ENCODE data around the gene KIAA1328.

The KIAA1328 gene

GRCh38 chr18:36953047-36953446 lies 124.1 kb downstream of the KIAA1328 start:
- no peak for DNase-seq (ENCODE audit: low read depth)

GRCh38 chr18:36960038-36960437 lies 131.1 kb downstream of the KIAA1328 start:
- DNase-seq (ENCODE audit: low read depth), result no peak

- no peak for DNase-seq (ENCODE audit: low read depth)
These were observed 134.5 kb downstream of the KIAA1328 start for GRCh38 chr18:36963464-36963863.

- no peak for DNase-seq (ENCODE audit: low read depth)
These were observed 145.8 kb downstream of the KIAA1328 start for GRCh38 chr18:36974686-36975085.

GRCh38 chr18:36977121-36977520 lies 148.2 kb downstream of the KIAA1328 start:
- DNase-seq (ENCODE audit: low read depth), result no peak

GRCh38 chr18:36993068-36993467 lies 164.1 kb downstream of the KIAA1328 start:
- peak; percentile 65 for DNase-seq (ENCODE audit: low read depth)

- no peak for DNase-seq (ENCODE audit: low read depth)
These were observed 177.8 kb downstream of the KIAA1328 start for GRCh38 chr18:37006742-37007141.

- DNase-seq (ENCODE audit: low read depth), result no peak
These were observed 183.5 kb downstream of the KIAA1328 start for GRCh38 chr18:37012452-37012851.

- peak; percentile 26 for DNase-seq (ENCODE audit: low read depth)
These were observed 190.4 kb downstream of the KIAA1328 start for GRCh38 chr18:37019157-37019827.

- DNase-seq (ENCODE audit: low read depth), result no peak
These were observed 204.5 kb downstream of the KIAA1328 start for GRCh38 chr18:37033419-37033818.

- no peak for DNase-seq (ENCODE audit: low read depth)
These were observed 213.5 kb downstream of the KIAA1328 start for GRCh38 chr18:37042381-37042780.

GRCh38 chr18:37055137-37055802 lies 226.3 kb downstream of the KIAA1328 start:
- DNase-seq (ENCODE audit: low read depth), result no peak

GRCh38 chr18:37064187-37064586 lies 235.3 kb downstream of the KIAA1328 start:
- no peak for DNase-seq (ENCODE audit: low read depth)

GRCh38 chr18:37065254-37065653 lies 236.3 kb downstream of the KIAA1328 start:
- DNase-seq (ENCODE audit: low read depth), result no peak

- no peak for DNase-seq (ENCODE audit: low read depth)
These were observed 256.0 kb downstream of the KIAA1328 start for GRCh38 chr18:37084912-37085311.

GRCh38 chr18:37085362-37085761 lies 256.4 kb downstream of the KIAA1328 start:
- DNase-seq (ENCODE audit: low read depth), result no peak

GRCh38 chr18:37107748-37108522 lies 279.0 kb downstream of the KIAA1328 start:
- DNase-seq (ENCODE audit: low read depth), result no peak

- DNase-seq (ENCODE audit: low read depth), result no peak
These were observed 293.9 kb downstream of the KIAA1328 start for GRCh38 chr18:37122877-37123276.

GRCh38 chr18:37124516-37124915 lies 295.6 kb downstream of the KIAA1328 start:
- no peak for DNase-seq (ENCODE audit: low read depth)

GRCh38 chr18:37135177-37135576 lies 306.2 kb downstream of the KIAA1328 start:
- DNase-seq (ENCODE audit: low read depth), result no peak

GRCh38 chr18:37138456-37138855 lies 309.5 kb downstream of the KIAA1328 start:
- DNase-seq (ENCODE audit: low read depth), result no peak

- no peak for DNase-seq (ENCODE audit: low read depth)
These were observed 310.9 kb downstream of the KIAA1328 start for GRCh38 chr18:37139876-37140275.

GRCh38 chr18:37144921-37145320 lies 316.0 kb downstream of the KIAA1328 start:
- DNase-seq (ENCODE audit: low read depth), result no peak
